Nephron (organoid): ENCODE results near the gene DYSF.

ENCODE experiments used
- H3K27ac Mint-ChIP-seq, 3 experiments: 2 replicates each; pipeline ENCODE4 v1.8.0; 2020; ENCODE audit warnings: mixed read lengths in 3 of 3, mild to moderate bottlenecking in 2 of 3, moderate library complexity in 1 of 3
- H3K27me3 Mint-ChIP-seq: 2 replicates; pipeline ENCODE4 v1.8.0; 2021; ENCODE audit warnings: low read depth, mild to moderate bottlenecking, moderate library complexity, mixed read lengths
- H3K36me3 Mint-ChIP-seq: 2 replicates; pipeline ENCODE4 v1.8.0; 2020; ENCODE audit warnings: low read depth, mixed read lengths
- H3K4me1 Mint-ChIP-seq: 2 replicates; pipeline ENCODE4 v1.8.0; 2020; ENCODE audit warnings: mixed read lengths
- H3K4me3 Mint-ChIP-seq, 3 experiments: 2 replicates each; pipeline ENCODE4 v1.8.0; 2020; ENCODE audit warnings: mild to moderate bottlenecking in 3 of 3, mixed read lengths in 3 of 3, moderate library complexity in 2 of 3
- H3K9me3 Mint-ChIP-seq: 2 replicates; pipeline ENCODE4 v1.8.0; 2020; ENCODE audit warnings: mixed read lengths
- TF ChIP-seq, protein P1 (sequence below), 3 experiments: fragments of 200-600 bp; sonication (generic); IDR thresholded peaks; one replicate each; pipeline ENCODE4 v1.5.0; 2021; ENCODE audit warnings: antibody characterized with exemption in 3 of 3; ENCODE audit not compliant: unreplicated experiment in 3 of 3

The DYSF gene

DNA sequence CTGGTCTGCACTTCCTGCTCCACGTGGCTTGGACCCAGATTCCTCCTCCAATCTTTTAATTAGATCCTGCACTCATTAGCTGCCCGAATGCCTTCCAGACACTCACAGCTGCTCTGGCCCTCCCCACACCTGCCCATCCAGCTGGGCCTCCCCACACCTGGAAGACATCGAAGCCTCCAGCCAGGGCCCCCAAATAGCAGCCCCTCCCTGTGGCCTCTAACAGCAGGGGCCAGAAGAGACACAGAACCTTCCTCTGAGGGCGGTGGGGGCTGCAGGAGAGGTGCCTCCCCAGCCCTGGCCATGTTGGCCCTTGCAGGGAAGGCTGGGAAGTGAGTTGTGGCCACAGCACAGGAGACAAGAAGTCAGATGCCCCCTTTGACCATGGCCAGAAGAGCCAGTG lies 252.8 kb downstream of the DYSF start:
- TF ChIP-seq, protein P1, sequence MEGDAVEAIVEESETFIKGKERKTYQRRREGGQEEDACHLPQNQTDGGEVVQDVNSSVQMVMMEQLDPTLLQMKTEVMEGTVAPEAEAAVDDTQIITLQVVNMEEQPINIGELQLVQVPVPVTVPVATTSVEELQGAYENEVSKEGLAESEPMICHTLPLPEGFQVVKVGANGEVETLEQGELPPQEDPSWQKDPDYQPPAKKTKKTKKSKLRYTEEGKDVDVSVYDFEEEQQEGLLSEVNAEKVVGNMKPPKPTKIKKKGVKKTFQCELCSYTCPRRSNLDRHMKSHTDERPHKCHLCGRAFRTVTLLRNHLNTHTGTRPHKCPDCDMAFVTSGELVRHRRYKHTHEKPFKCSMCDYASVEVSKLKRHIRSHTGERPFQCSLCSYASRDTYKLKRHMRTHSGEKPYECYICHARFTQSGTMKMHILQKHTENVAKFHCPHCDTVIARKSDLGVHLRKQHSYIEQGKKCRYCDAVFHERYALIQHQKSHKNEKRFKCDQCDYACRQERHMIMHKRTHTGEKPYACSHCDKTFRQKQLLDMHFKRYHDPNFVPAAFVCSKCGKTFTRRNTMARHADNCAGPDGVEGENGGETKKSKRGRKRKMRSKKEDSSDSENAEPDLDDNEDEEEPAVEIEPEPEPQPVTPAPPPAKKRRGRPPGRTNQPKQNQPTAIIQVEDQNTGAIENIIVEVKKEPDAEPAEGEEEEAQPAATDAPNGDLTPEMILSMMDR (IDR thresholded peaks at IDR 0.05; ENCODE audit: unreplicated experiment in 3 of 3), result no peak
- Mint-ChIP-seq H3K4me3 (no peak overlapping the region), H3K27me3 (peaks cover 60% of the 10 kb centered on the region), H3K27ac (no peak overlapping the region), H3K36me3 (no peaks in the 10 kb centered on the region), H3K9me3 (no peaks in the 10 kb centered on the region), H3K4me1 (peaks cover 23% of the 10 kb centered on the region)

DNA sequence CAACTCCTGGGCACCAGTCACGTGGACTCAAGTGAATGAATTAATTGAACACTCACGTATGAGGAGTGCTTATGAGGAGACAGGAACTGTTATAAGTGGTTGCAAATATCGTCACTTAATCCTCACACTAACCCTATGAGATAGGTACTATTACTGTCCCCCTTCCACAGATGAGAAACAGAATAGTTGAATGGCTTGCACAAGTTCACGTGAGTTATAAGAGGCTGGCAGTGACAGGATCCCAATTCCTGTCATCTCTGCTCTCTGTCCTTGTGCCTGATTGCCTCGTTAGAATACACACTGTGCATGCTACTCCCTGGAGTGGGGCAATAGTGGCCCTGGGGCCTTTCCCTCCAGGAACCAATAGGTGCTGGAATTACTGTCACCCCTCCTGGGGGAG lies 253.5 kb downstream of the DYSF start:
- no peak overlapping the region for H3K27ac Mint-ChIP-seq
- H3K27me3 Mint-ChIP-seq, result peaks cover 53% of the 10 kb centered on the region
- TF ChIP-seq, protein P1 (IDR thresholded peaks at IDR 0.05; ENCODE audit: unreplicated experiment in 3 of 3), result no peak
- H3K9me3 Mint-ChIP-seq, result no peaks in the 10 kb centered on the region
- no peaks in the 10 kb centered on the region for H3K36me3 Mint-ChIP-seq
- H3K4me3 Mint-ChIP-seq, result no peak overlapping the region
- H3K4me1 Mint-ChIP-seq, result peaks cover 21% of the 10 kb centered on the region

DNA sequence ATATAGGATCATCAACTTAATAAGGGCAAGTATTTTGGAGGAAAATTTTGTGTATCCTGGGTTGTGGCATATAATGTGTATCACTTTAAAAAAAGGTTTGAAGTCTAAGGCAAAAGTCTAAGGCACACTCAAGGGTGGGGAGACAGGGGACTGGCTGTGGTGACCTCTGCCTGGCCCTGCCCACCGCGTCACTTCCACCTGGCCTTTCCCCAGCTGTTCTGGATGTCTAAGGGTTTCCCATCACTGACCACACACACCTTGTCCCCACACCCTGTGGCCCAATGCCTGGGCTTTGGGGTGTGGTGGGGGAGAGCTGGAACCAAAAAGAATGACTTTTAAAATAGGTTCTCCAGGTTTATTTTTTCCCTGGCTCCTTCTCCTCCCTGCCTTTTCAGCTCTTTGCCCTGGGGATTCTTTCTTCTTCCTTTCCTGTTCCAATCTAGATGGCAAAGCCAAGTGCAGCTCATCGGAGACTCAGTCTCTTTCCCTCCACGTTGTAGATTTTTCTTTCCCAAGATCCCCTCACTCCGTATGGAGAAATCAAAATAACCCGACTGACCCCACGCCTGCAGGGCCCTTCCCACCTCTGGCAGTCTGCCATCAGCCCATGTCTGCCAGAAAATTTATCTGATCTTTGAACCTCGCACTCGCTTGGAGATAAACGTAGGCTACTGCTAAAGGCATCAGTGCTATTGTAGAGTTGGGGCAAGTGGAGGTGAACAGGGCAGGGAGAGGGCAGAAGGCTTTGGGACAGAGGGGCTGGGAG lies 257.2 kb downstream of the DYSF start:
- no peaks in the 10 kb centered on the region for H3K36me3 Mint-ChIP-seq
- TF ChIP-seq, protein P1 (IDR thresholded peaks at IDR 0.05; ENCODE audit: unreplicated experiment in 3 of 3), result no peak
- peaks cover 42% of the 10 kb centered on the region for H3K27me3 Mint-ChIP-seq
- H3K27ac Mint-ChIP-seq, result no peak overlapping the region
- peaks cover 21% of the 10 kb centered on the region for H3K4me1 Mint-ChIP-seq
- no peak overlapping the region for H3K4me3 Mint-ChIP-seq
- no peaks in the 10 kb centered on the region for H3K9me3 Mint-ChIP-seq

DNA sequence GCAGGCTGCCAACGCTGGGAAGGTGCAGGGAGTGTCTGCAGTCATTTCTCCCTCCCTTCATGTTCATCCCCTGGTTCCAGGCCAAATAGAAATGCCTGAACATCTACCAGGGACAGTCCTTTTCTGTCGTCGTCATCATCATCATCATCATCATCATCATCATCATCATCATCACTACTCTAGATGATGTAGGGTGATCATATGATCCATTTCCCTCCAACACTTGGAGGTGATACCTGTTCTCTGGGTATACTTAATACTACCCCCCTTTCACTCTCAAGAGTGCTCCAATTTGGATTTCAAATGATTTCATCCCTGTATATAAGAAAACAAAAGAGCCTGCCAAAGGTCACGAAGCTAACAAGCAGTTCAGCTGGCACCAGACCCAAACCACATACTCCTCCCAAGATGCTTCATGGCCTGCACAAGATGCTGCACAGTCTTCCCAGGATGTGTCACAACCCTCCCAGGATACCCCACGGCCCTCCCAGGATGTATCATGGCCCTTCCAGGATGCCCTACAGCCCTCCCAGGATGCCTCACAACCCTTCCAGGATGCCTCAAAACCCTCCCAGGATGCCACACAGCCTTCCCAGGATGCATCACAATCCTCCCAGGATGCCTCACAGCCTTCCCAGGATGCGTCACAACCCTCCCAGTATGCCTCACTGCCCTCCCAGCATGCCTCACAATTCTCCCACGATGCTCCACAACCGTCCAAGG lies 257.9 kb downstream of the DYSF start:
- TF ChIP-seq, protein P1 (IDR thresholded peaks at IDR 0.05; ENCODE audit: unreplicated experiment in 3 of 3), result no peak
- Mint-ChIP-seq H3K9me3 (no peaks in the 10 kb centered on the region), H3K27me3 (peaks cover 38% of the 10 kb centered on the region), H3K27ac (no peak overlapping the region), H3K4me1 (peaks cover 21% of the 10 kb centered on the region), H3K36me3 (no peaks in the 10 kb centered on the region), H3K4me3 (no peak overlapping the region)

DNA sequence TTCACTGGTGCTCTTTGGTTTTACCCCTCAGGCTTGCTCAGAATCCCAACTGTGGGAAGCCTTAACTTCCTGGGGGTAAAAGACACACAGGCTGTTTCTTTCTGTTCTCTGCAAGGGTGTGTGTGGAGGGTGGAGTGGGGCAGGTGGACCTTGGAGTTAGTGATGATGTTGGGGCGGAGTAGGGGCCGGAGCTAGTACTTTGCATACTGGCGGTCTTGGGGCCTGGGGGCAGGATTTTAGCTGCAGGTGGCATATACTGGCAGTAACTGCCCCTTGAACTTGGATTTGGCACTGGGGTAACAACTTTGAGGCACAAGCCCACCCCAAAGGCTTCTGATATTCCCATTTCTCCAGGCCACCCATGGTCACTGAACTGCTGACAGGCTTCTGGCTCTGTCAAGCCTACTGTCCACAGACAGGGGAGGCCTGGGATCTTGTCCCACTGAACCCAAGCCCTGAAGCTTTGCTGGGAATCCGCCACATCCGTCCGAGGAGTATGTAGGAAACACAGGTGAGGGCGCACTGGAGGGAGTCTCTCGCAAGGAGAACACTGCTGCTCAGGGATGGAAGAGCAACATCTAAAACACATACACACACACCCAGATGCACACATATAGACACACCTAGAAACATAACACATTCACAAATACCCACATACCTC lies 258.9 kb downstream of the DYSF start:
- TF ChIP-seq, protein P1 (IDR thresholded peaks at IDR 0.05; ENCODE audit: unreplicated experiment in 3 of 3), result no peak
- no peaks in the 10 kb centered on the region for H3K9me3 Mint-ChIP-seq
- H3K4me1 Mint-ChIP-seq, result peaks cover 26% of the 10 kb centered on the region
- H3K27me3 Mint-ChIP-seq, result peaks cover 28% of the 10 kb centered on the region
- H3K27ac Mint-ChIP-seq, result no peak overlapping the region
- H3K36me3 Mint-ChIP-seq, result no peaks in the 10 kb centered on the region
- no peak overlapping the region for H3K4me3 Mint-ChIP-seq
